Immature natural killer cell (primary cell): Measurements from ENCODE around the gene GCA. TPM values are rescaled to one million over a fixed set of nuclear protein-coding genes. Genes with fewer than 3 reads are reported as not detected.

ENCODE experiments used
- DNase-seq, 3 donors: peaks; one replicate each; pipeline ENCODE4 v3.0.0; 2022; ENCODE audit warnings: mixed read lengths in 1 of 3
- H3K27ac Mint-ChIP-seq, 6 donors: one replicate each; pipeline ENCODE4 v1.8.0; 2020; ENCODE audit warnings: mixed read lengths in 6 of 6, mild to moderate bottlenecking in 5 of 6, inconsistent platforms in 4 of 6, moderate library complexity in 3 of 6
- H3K27me3 Mint-ChIP-seq, 3 donors: one replicate each; pipeline ENCODE4 v1.8.0; 2020 to 2021; ENCODE audit warnings: low read depth in 3 of 3, mild to moderate bottlenecking in 3 of 3, mixed read lengths in 3 of 3, moderate library complexity in 3 of 3, inconsistent platforms in 1 of 3
- H3K36me3 Mint-ChIP-seq, 3 donors: one replicate each; pipeline ENCODE4 v1.8.0; 2020; ENCODE audit warnings: mixed read lengths in 3 of 3, inconsistent platforms in 2 of 3, mild to moderate bottlenecking in 2 of 3
- H3K4me1 Mint-ChIP-seq, 2 donors: one replicate each; pipeline ENCODE4 v1.8.0; 2020; ENCODE audit warnings: inconsistent platforms in 2 of 2, mild to moderate bottlenecking in 2 of 2, mixed read lengths in 2 of 2, moderate library complexity in 1 of 2
- H3K4me3 Mint-ChIP-seq, 5 donors: one replicate each; pipeline ENCODE4 v1.8.0; 2020; ENCODE audit warnings: mild to moderate bottlenecking in 5 of 5, mixed read lengths in 5 of 5, inconsistent platforms in 3 of 5, moderate library complexity in 3 of 5
- H3K9me3 Mint-ChIP-seq, 6 donors: one replicate each; pipeline ENCODE4 v1.8.0; 2020; ENCODE audit warnings: mild to moderate bottlenecking in 6 of 6, mixed read lengths in 6 of 6, inconsistent platforms in 4 of 6, moderate library complexity in 3 of 6
- polyA plus RNA-seq, 3 donors: library from polyadenylated mRNA; unstranded; fragments of 300-500 nt; fragmentation: Illumina TruSeq; gene quantifications; one replicate each; pipeline ENCODE4 v1.2.3, GENCODE V29; 2021

GCA gene, protein sequence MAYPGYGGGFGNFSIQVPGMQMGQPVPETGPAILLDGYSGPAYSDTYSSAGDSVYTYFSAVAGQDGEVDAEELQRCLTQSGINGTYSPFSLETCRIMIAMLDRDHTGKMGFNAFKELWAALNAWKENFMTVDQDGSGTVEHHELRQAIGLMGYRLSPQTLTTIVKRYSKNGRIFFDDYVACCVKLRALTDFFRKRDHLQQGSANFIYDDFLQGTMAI
- polyA plus RNA-seq, result 10 to 100 TPM in 1 of 3 donors, 1 to 10 TPM in 2; 6.1 to 12.6 (median 9.4) TPM

DNA sequence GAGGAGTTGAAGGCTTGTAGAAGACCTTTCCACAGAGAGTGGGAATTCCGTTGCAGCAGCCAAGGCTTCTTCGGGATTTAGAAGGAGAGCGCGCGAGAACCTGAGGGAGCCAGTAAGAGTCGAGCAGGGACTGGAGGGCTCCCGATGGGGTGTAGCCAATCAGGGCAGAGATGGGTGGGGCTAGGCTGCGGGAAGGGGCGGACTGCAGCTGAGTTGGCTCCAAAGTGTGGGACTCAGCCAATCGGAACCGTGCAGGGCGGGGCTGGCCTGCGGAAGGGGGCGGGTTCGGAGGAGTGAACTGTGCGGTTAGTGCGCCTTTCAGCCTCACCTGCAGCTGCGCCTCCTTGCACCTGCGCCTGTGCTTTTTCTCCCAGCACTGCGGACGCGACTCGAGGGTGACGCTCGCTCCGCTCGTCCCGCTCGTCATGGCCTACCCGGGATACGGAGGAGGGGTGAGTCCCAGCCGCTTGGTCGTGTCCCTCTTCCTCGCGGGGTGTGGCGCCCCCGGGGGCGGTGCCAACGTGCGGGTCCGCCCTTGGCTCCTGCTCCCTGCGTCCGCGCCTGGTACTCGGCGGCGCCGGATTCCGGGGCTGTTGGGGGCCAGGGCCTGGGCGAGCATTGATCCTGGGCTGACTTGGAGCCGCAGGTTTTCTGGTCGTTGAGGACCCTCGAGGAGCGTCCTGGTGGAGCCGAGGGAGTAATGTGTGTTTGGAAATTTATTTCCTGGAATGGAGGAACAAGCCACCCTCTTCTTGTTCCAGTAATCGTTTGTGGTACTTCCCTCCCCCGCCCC is at the start of gene GCA:
TSS of gene GCA (plus strand) at position 309 of the 793 bp plus-strand sequence. CDS start at position 426, 117 bp downstream.
- Mint-ChIP-seq H3K4me1 (peaks cover 11 to 16% of the 10 kb centered on the region in 2 donors), H3K9me3 (no peaks in the 10 kb centered on the region), H3K27ac (peak within 1 kb of the TSS in 5 of 6 donors; percentile 26 to 78 (median 67)), H3K4me3 (peak within 1 kb of the TSS; percentile 82 to 94 (median 88)), H3K27me3 (peaks cover 5 to 12% (median 9%) of the 10 kb centered on the region in 3 donors), H3K36me3 (no peaks in the 10 kb centered on the region)
- peak; percentile 93 for DNase-seq

DNA sequence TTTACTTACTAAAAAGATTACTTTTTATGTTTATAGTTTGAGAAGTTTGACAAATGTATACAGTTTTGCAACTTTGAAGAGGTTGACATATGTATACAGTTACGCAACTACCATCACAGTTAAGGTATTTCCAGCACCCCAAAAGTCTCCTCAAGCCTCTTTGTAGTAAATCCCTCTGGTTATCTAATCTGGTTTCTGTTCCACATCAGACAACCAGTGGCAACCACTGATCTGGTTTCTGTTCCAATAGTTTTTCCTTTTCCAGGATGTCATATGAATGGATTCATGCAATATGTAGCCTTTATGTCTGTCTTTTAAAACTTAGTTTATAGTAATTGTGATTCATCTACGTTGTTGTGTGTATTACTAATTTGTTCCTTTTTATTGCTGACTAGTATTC is 48.9 kb upstream of the GCA start:
- no peak overlapping the region for H3K4me3 Mint-ChIP-seq
- no peaks in the 10 kb centered on the region for H3K27me3 Mint-ChIP-seq
- DNase-seq, result no peak

DNA sequence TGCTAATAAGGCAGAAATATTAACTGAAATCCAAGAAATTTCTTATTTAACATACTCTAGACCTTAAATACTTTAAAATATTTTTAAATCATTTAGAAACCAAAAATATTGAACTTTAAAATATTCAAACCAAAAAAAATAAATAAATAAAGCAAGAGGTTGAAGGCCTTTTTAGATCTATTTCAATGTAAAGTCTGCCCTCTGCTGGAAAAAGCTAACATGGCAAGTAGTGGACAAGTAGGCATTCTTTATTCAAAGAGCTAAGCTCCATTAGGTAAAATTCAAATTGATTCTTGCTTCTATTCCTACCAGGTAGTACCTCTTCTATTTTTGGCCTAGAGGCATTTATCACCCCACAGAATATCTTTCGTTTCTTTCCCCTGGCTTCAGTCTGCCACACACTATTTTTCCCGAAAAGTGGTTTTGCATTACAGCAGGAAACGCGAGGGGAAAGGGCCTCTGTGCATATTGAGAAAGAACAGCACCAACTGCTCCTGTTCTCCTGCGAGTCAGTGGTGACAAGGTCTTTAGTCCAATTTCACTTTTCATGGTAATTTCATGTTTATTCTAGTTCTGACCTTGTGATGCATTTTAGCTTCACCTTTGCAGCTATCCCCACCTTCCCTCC is 45.9 kb upstream of the GCA start:
- Mint-ChIP-seq H3K36me3 (no peaks in the 10 kb centered on the region), H3K27me3 (no peaks in the 10 kb centered on the region), H3K9me3 (no peaks in the 10 kb centered on the region), H3K4me3 (no peak overlapping the region), H3K27ac (no peak overlapping the region), H3K4me1 (peaks cover 0 to 2% of the 10 kb centered on the region in 2 donors)
- DNase-seq, result peak; percentile 53 to 62 (median 60)

More for the DNA sequence above, 48.9 kb upstream of the GCA start:
- H3K4me1 Mint-ChIP-seq, result peaks cover 0 to 2% of the 10 kb centered on the region in 2 donors
- peaks cover 4 to 8% (median 4%) of the 10 kb centered on the region in 3 donors for H3K36me3 Mint-ChIP-seq
- no peak overlapping the region for H3K27ac Mint-ChIP-seq
- H3K9me3 Mint-ChIP-seq, result no peaks in the 10 kb centered on the region

- Mint-ChIP-seq H3K27me3 (no peaks in the 10 kb centered on the region), H3K4me1 (peaks cover 0 to 2% of the 10 kb centered on the region in 2 donors), H3K27ac (no peak overlapping the region), H3K36me3 (peaks cover 0 to 4% (median 3%) of the 10 kb centered on the region in 3 donors), H3K4me3 (no peak overlapping the region), H3K9me3 (no peaks in the 10 kb centered on the region)
- DNase-seq, result no peak
Observed at GRCh38 chr2:162298669-162299335, 45.1 kb upstream of the GCA start.

GRCh38 chr2:162300266-162300665 is 43.7 kb upstream of the GCA start:
- no peak overlapping the region for H3K27ac Mint-ChIP-seq
- no peak for DNase-seq
- no peak overlapping the region for H3K4me3 Mint-ChIP-seq

DNA sequence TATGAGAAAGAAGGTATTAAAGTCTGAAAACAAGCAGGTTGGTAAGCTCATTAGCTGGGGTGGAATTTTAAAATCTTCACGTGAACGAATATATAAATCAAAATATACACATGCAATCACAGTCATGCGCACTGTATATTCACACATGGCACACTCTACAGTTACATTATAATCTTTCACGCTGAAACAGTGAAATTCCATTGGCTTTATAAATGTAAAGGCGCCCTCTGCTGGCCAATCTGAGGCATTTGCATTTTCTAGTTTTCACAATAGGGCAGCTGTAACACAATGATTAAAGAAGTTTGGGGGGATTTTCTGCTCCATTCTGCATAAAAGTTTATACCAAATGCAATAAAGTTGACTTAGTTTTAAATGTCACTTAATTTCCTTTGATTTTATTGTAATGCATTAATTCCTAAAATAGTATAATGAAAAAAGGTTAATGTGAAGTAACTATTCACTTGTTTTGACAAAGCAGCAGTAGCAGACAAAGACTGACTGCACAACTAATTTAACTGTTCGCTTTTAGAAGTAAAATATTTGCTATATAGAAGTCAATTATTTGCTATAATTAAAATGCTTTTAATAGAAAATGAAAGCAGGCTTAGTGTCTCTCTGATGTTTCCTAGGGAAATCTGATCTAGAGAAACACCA is 42.7 kb upstream of the GCA start:
- H3K4me1 Mint-ChIP-seq, result peaks cover 0 to 2% of the 10 kb centered on the region in 2 donors
- peak; percentile 40 to 54 (median 41) for DNase-seq
- peaks cover 3 to 10% (median 7%) of the 10 kb centered on the region in 3 donors for H3K36me3 Mint-ChIP-seq
- no peak overlapping the region for H3K4me3 Mint-ChIP-seq
- no peak overlapping the region for H3K27ac Mint-ChIP-seq
- H3K9me3 Mint-ChIP-seq, result no peaks in the 10 kb centered on the region
- no peaks in the 10 kb centered on the region for H3K27me3 Mint-ChIP-seq

More at GRCh38 chr2:162300266-162300665, 43.7 kb upstream of the GCA start:
- H3K9me3 Mint-ChIP-seq, result no peaks in the 10 kb centered on the region
- no peaks in the 10 kb centered on the region for H3K27me3 Mint-ChIP-seq
- peaks cover 0 to 7% (median 4%) of the 10 kb centered on the region in 3 donors for H3K36me3 Mint-ChIP-seq
- H3K4me1 Mint-ChIP-seq, result peaks cover 0 to 2% of the 10 kb centered on the region in 2 donors

GRCh38 chr2:162301877-162302276 is 42.1 kb upstream of the GCA start:
- H3K27me3 Mint-ChIP-seq, result no peaks in the 10 kb centered on the region
- no peaks in the 10 kb centered on the region for H3K9me3 Mint-ChIP-seq
- peaks cover 0 to 2% of the 10 kb centered on the region in 2 donors for H3K4me1 Mint-ChIP-seq
- peaks cover 3 to 14% (median 11%) of the 10 kb centered on the region in 3 donors for H3K36me3 Mint-ChIP-seq
- H3K27ac Mint-ChIP-seq, result no peak overlapping the region
- no peak overlapping the region for H3K4me3 Mint-ChIP-seq
- DNase-seq, result no peak

- Mint-ChIP-seq H3K27ac (no peak overlapping the region), H3K4me3 (no peak overlapping the region), H3K9me3 (no peaks in the 10 kb centered on the region), H3K4me1 (peaks cover 21 to 26% of the 10 kb centered on the region in 2 donors), H3K36me3 (peaks cover 3 to 28% (median 24%) of the 10 kb centered on the region in 3 donors), H3K27me3 (peaks cover 0 to 1% (median 0%) of the 10 kb centered on the region in 3 donors)
- no peak for DNase-seq
Observed at GRCh38 chr2:162305901-162306300, 38.0 kb upstream of the GCA start.

GRCh38 chr2:162308747-162309503 is 35.0 kb upstream of the GCA start:
- Mint-ChIP-seq H3K4me3 (peak overlapping the region in 1 of 5 donors; percentile 22), H3K4me1 (peaks cover 27 to 45% of the 10 kb centered on the region in 2 donors), H3K27ac (peak overlapping the region; percentile 18 to 71 (median 44)), H3K27me3 (peaks cover 0 to 1% (median 0%) of the 10 kb centered on the region in 3 donors), H3K36me3 (peaks cover 3 to 27% (median 21%) of the 10 kb centered on the region in 3 donors), H3K9me3 (no peaks in the 10 kb centered on the region)
- DNase-seq, result no peak

- no peak overlapping the region for H3K4me3 Mint-ChIP-seq
- peaks cover 0 to 1% (median 0%) of the 10 kb centered on the region in 3 donors for H3K27me3 Mint-ChIP-seq
- H3K9me3 Mint-ChIP-seq, result no peaks in the 10 kb centered on the region
- no peak for DNase-seq
- H3K36me3 Mint-ChIP-seq, result peaks cover 0 to 20% (median 13%) of the 10 kb centered on the region in 3 donors
- peaks cover 57 to 79% of the 10 kb centered on the region in 2 donors for H3K4me1 Mint-ChIP-seq
- no peak overlapping the region for H3K27ac Mint-ChIP-seq
Observed at GRCh38 chr2:162312853-162313252, 31.1 kb upstream of the GCA start.

GRCh38 chr2:162315938-162316337 is 28.0 kb upstream of the GCA start:
- H3K9me3 Mint-ChIP-seq, result no peaks in the 10 kb centered on the region
- DNase-seq, result no peak
- H3K36me3 Mint-ChIP-seq, result peaks cover 0 to 4% (median 2%) of the 10 kb centered on the region in 3 donors
- H3K27me3 Mint-ChIP-seq, result peaks cover 0 to 4% (median 0%) of the 10 kb centered on the region in 3 donors
- H3K27ac Mint-ChIP-seq, result peak overlapping the region in 4 of 6 donors; percentile 50 to 99 (median 88)
- peaks cover 53 to 83% of the 10 kb centered on the region in 2 donors for H3K4me1 Mint-ChIP-seq
- H3K4me3 Mint-ChIP-seq, result peak overlapping the region; percentile 92 to 99 (median 95)

GRCh38 chr2:162316590-162316989 is 27.3 kb upstream of the GCA start:
- Mint-ChIP-seq H3K4me3 (peak overlapping the region; percentile 92 to 99 (median 95)), H3K36me3 (peaks cover 0 to 4% (median 0%) of the 10 kb centered on the region in 3 donors), H3K27me3 (peaks cover 0 to 4% (median 0%) of the 10 kb centered on the region in 3 donors), H3K27ac (peak overlapping the region; percentile 50 to 99 (median 78)), H3K9me3 (no peaks in the 10 kb centered on the region), H3K4me1 (peaks cover 53 to 82% of the 10 kb centered on the region in 2 donors)
- DNase-seq, result no peak
